Small intestine (tissue), 7 donors: ENCODE results near the gene NRXN3. TPM values are rescaled to one million over a fixed set of nuclear protein-coding genes. Genes with fewer than 3 reads are reported as not detected.

ENCODE experiments used
- DNase-seq, 2 donors: peaks; one replicate each; pipeline versions ENCODE4 v3.0.0 to v3.0.0-alpha.2; 2013
- FAIRE-seq: peaks from 2 replicates; lab custom pipeline; 2012; peaks lifted over from hg19 to GRCh38; lab: Jason Lieb, UNC
- H3K27ac ChIP-seq, 3 donors: one replicate each; pipeline ENCODE4 v1.5.1; 2013; ENCODE audit warnings: low read length in 2 of 3, mild to moderate bottlenecking in 2 of 3, control low read depth in 1 of 3, inconsistent platforms in 1 of 3, low read depth in 1 of 3, moderate library complexity in 1 of 3
- H3K27me3 ChIP-seq, 3 donors: one replicate each; pipeline ENCODE4 v1.6.1; 2013; ENCODE audit warnings: low read length in 3 of 3, inconsistent platforms in 1 of 3; ENCODE audit not compliant: control insufficient read depth in 3 of 3, insufficient read depth in 3 of 3
- H3K36me3 ChIP-seq, 3 donors: one replicate each; pipeline ENCODE4 v1.6.1; 2013; ENCODE audit warnings: low read length in 3 of 3, inconsistent platforms in 1 of 3, low read depth in 1 of 3, mild to moderate bottlenecking in 1 of 3, moderate library complexity in 1 of 3; ENCODE audit not compliant: control insufficient read depth in 3 of 3, insufficient read depth in 2 of 3
- H3K4me1 ChIP-seq, 3 donors: one replicate each; pipeline ENCODE4 v1.6.1; 2013; ENCODE audit warnings: low read length in 2 of 3, inconsistent platforms in 1 of 3, low read depth in 1 of 3, mild to moderate bottlenecking in 1 of 3, moderate library complexity in 1 of 3; ENCODE audit not compliant: control insufficient read depth in 3 of 3, insufficient read depth in 2 of 3
- H3K4me3 ChIP-seq, 3 donors: one replicate each; pipeline ENCODE4 v1.5.1; 2013; ENCODE audit warnings: low read length in 3 of 3, control low read depth in 1 of 3, inconsistent platforms in 1 of 3, low read depth in 1 of 3, mild to moderate bottlenecking in 1 of 3, moderate library complexity in 1 of 3
- H3K9me3 ChIP-seq, 2 donors: one replicate each; pipeline ENCODE4 v1.6.1; 2013; ENCODE audit warnings: low read depth in 1 of 2, low read length in 1 of 2; ENCODE audit not compliant: control insufficient read depth in 2 of 2, insufficient read depth in 1 of 2
- WGBS, 3 donors: extraction: QIAGEN DNeasy Blood & Tissue Kit; methylation state at CpG; one replicate each; pipeline ENCODE4 v1.1.7; 2013; 5-methylcytosine and 5-hydroxymethylcytosine counted together
- polyA plus RNA-seq, 4 donors: library from polyadenylated mRNA; stranded (reverse) in 3 of 4; unstranded in 1 of 4; fragments of 200-250 nt in 3 of 4; fragments of 120-200 nt in 1 of 4; gene quantifications; one replicate each; pipeline versions ENCODE4 v1.2.1 to v1.2.3, GENCODE V29; 2013
- donor health status: healthy with polysubstance abuse.
- donor health status: control.
- donor health status: control.
- donor health status: Bipolar disorder and iron deficiency.
- donor health status: healthy.

NRXN3 gene
- polyA plus RNA-seq, 4 donors, result 2.3 TPM; not detected in 2

DNA sequence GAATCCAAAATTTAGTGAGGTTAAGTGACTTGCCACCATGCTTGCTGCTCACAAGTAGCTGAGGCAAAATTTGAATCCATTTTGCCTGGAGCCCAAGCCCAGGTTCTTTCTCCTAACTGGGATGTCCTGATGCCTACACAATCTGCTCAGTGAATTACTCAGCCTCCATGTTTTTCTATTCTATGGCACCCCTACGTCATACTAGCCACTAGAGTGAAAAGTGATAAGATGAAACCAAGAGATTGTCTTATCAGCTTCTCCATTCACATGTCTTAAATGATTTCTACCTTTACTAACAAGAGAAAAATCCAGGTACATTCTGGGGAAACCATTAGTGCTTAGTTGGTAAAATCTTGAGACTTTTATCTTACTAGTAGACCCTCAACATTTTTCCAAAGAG is 1321.0 kb downstream of the NRXN3 start:
- WGBS, 3 donors, result 55 to 69% (median 64%) methylated on average over 1 of the region's 1 CpG
- Histone ChIP-seq H3K4me3 (no peak overlapping the region), H3K9me3 (no peaks in the 10 kb centered on the region), H3K27ac (no peak overlapping the region), H3K36me3 (no peaks in the 10 kb centered on the region), H3K27me3 (no peaks in the 10 kb centered on the region), H3K4me1 (no peaks in the 10 kb centered on the region)
- DNase-seq, result no peak
- no peak for FAIRE-seq

DNA sequence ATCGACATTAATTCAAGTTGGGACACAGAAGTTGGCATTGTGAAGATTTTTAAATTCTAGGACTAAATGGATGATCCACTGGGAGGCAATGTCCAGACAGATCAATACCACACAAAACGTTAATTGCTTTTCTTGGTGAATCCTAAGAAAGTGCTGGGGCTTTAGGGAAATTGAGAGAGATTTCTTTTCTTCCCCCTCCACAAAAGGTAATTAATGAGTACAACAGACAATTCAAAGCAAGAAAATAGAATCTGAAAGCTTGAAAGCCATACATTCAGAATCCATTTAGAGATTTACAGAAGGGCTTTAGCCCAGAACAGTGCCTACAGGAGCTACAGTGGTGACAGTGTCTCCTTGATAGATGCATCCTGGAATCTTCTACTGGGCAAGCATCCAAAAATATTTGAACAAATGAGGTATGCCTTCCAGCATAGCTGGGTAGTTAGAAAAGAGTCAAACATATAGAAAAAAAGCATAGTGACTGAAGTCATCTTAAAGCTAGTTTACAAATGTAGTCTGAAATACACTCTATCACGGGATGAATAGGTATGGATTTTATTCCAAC is 1323.0 kb downstream of the NRXN3 start:
- Histone ChIP-seq H3K36me3 (no peaks in the 10 kb centered on the region), H3K4me3 (no peak overlapping the region), H3K4me1 (no peaks in the 10 kb centered on the region), H3K27me3 (no peaks in the 10 kb centered on the region), H3K27ac (no peak overlapping the region), H3K9me3 (no peaks in the 10 kb centered on the region)
- DNase-seq (no peak), FAIRE-seq (no peak)
- WGBS, 3 donors, result 78 to 86% (median 82%) methylated on average over 3 of the region's 3 CpGs

DNA sequence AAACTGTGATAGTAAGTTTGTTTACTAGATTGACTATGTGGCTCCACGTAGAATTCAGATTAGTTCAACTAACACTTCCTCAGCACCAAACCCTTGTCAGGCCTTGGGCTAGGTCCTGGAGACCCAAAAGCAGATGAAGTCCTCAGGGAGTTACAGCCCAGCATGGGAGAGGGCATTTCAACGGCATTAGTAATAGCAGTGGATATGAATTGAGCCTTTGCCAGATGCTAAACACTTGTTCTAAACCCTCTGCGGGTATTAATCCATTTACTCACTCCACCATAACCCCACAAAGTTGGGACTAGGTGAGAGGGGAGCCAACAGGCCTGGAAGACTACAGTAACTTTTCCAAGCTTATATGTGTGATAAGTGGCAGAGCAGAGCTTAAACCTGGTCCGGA is 1326.5 kb downstream of the NRXN3 start:
- H3K36me3 ChIP-seq, result no peaks in the 10 kb centered on the region
- H3K4me1 ChIP-seq, result no peaks in the 10 kb centered on the region
- no peak overlapping the region for H3K27ac ChIP-seq
- 78 to 96% (median 92%) methylated on average over 4 of the region's 4 CpGs for WGBS, 3 donors
- no peaks in the 10 kb centered on the region for H3K27me3 ChIP-seq
- no peaks in the 10 kb centered on the region for H3K9me3 ChIP-seq
- DNase-seq (no peak), FAIRE-seq (no peak)
- H3K4me3 ChIP-seq, result no peak overlapping the region

DNA sequence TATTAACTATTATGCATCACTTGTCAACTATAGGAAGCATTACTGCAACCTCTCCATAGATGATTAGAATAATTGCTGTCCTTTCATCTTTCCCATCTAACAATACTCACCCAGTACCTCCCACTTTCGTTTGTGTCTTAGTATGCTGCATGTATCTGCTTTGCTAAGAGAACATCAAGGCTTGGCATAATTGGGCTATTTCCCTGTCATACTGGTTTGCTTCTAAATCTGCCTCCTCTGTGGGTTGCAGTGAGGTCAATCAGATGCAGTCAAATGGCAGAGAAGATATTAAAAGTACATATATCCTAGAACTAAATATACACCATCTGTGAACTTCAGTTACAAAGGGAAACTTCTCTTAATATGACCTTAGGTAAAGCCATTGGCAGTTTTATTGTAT is 1330.3 kb downstream of the NRXN3 start:
- FAIRE-seq (no peak), DNase-seq (no peak)
- no peak overlapping the region for H3K4me3 ChIP-seq
- no peaks in the 10 kb centered on the region for H3K9me3 ChIP-seq
- H3K27ac ChIP-seq, result no peak overlapping the region
- no peaks in the 10 kb centered on the region for H3K36me3 ChIP-seq
- H3K27me3 ChIP-seq, result no peaks in the 10 kb centered on the region
- WGBS, 3 donors, result 18 to 42% (median 24%) methylated on average over 1 of the region's 1 CpG
- no peaks in the 10 kb centered on the region for H3K4me1 ChIP-seq

DNA sequence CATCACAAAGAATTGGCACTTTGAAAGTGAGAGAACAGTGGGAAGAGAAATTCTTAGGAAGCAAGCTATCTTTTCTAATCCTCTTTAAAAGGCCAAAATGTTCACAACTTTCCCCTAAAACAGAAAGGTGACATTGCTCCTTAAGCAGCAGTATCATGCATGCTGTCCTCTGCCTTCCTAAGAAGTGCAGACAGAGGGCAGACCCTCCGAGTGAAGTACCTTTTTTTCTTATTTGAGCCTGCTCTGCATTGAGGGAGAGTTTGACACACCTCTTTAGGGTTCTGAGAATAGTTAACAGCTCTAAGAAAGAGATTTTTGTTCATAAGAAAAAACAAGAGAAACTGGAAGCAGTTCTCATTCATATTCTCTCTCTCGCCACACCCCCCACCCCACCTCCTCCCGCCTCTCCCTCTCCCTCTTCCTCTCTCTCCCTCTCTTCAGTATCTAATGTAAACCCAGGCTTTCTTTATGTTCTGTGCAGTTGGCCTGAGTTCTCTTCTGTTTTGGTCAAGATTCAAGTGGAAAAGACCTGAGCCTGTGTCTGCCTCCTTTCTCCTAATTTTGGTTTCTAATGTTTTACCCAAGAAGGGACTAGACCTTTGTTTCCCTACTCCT is 1332.1 kb downstream of the NRXN3 start:
- FAIRE-seq (no peak), DNase-seq (no peak)
- no peaks in the 10 kb centered on the region for H3K4me1 ChIP-seq
- H3K4me3 ChIP-seq, result no peak overlapping the region
- H3K36me3 ChIP-seq, result no peaks in the 10 kb centered on the region
- no peaks in the 10 kb centered on the region for H3K27me3 ChIP-seq
- H3K27ac ChIP-seq, result no peak overlapping the region
- WGBS, 3 donors, result 26 to 65% (median 60%) methylated on average over 3 of the region's 3 CpGs
- no peaks in the 10 kb centered on the region for H3K9me3 ChIP-seq

DNA sequence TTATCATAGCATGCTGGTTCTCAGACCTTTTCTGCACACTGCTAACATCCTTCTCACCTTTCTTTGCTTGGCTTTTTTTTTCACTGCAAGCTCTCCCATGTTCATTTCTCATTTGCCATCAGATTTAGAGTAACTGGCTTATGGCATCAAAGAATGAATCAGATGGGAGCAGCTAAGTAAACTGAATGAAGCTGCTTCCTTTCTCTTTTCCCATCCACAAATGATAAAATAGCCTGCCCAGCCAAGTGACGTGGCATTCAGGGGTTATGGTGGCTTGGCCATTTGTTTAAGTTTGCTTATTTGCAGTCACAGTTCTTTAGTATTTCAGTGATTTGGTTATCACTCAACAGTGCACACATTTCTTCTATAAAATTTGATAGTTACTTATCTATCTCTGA is 1332.6 kb downstream of the NRXN3 start:
- H3K27me3 ChIP-seq, result no peaks in the 10 kb centered on the region
- no peak overlapping the region for H3K27ac ChIP-seq
- no peak overlapping the region for H3K4me3 ChIP-seq
- no peaks in the 10 kb centered on the region for H3K4me1 ChIP-seq
- WGBS, 3 donors, result 55 to 72% (median 67%) methylated on average over 1 of the region's 1 CpG
- no peaks in the 10 kb centered on the region for H3K9me3 ChIP-seq
- DNase-seq (no peak), FAIRE-seq (no peak)
- no peaks in the 10 kb centered on the region for H3K36me3 ChIP-seq

DNA sequence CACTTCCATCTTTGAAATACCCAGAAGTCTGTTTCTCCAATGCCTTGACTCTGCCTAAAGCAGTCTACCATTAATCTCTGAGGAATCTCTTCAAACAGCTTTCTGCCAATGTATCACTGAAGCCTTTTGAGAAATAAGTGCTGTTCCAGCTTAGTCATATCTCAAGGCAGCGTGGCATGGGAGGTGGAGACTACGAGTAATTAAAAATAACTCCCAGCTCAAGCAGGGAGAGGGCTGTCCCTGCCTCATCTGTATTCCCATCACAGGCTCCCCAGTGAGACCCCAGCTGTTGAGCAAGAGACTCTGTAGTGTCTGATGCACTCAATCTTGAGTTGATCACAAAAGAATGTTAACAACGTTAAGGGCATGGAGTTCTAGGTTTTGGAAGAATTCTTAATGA is 1340.5 kb downstream of the NRXN3 start:
- Histone ChIP-seq H3K4me3 (no peak overlapping the region), H3K27ac (no peak overlapping the region), H3K36me3 (no peaks in the 10 kb centered on the region), H3K9me3 (peaks cover 0 to 2% of the 10 kb centered on the region in 2 donors), H3K4me1 (no peaks in the 10 kb centered on the region), H3K27me3 (no peaks in the 10 kb centered on the region)
- no peak for FAIRE-seq
- WGBS, 3 donors, result 40 to 61% (median 56%) methylated on average over 3 of the region's 3 CpGs
- DNase-seq, result no peak

DNA sequence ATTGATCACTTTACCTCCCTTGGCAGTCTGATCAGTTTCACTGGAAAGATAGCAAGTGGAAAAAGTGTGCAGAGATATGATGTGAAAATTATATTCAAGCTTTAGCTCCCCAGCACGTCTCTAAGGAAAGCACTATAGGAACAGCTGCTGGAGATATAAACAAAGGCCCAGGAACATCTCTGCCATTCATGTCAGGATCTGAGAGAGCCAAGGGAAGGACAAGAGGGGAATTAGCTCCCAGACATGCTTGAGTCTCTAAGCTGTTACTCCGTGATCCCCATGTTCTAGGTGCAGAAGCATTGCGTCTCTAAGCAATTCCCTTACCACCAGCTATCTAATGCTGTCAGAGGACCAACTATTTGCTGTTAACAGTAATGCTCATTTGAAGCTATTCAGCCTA is 1341.0 kb downstream of the NRXN3 start:
- 78 to 90% (median 85%) methylated on average over 3 of the region's 3 CpGs for WGBS, 3 donors
- no peaks in the 10 kb centered on the region for H3K36me3 ChIP-seq
- FAIRE-seq (no peak), DNase-seq (no peak)
- no peaks in the 10 kb centered on the region for H3K4me1 ChIP-seq
- H3K27me3 ChIP-seq, result no peaks in the 10 kb centered on the region
- H3K4me3 ChIP-seq, result no peak overlapping the region
- H3K9me3 ChIP-seq, result peaks cover 0 to 2% of the 10 kb centered on the region in 2 donors
- no peak overlapping the region for H3K27ac ChIP-seq

DNA sequence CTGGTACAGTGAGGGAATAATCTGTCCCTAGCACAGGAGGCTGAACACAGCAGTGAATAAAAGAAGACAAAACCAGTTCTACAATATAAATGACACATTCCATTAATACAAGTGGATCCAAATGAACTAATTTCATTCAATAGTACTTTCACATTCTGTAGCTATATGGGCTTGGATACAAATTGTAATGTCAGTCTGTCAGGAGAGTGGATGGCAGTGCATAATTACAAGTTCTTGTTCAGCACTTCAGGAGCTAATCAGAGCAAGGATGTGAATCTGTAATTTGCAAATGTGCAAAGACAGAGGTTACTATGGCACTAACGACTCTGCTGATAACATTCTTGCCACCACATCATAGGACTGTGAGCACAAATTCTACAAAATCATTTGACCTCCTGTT is 1343.3 kb downstream of the NRXN3 start:
- no peaks in the 10 kb centered on the region for H3K36me3 ChIP-seq

More for the DNA sequence above, 1343.3 kb downstream of the NRXN3 start:
- Histone ChIP-seq H3K9me3 (peaks cover 0 to 2% of the 10 kb centered on the region in 2 donors), H3K27ac (no peak overlapping the region), H3K4me3 (no peak overlapping the region), H3K27me3 (no peaks in the 10 kb centered on the region), H3K4me1 (no peaks in the 10 kb centered on the region)
- FAIRE-seq, result no peak
- WGBS, 3 donors, result 33 to 39% (median 38%) methylated on average over 1 of the region's 1 CpG
- no peak for DNase-seq
